22Rv1 (cell line): ENCODE data around the gene BMERB1.
"Not testable (repeated sequence)": the region's sequence is repeated elsewhere in the genome, so short reads cannot be mapped to it uniquely, and the experiment has no call there.

Experiments used
- ZFX ChIP-seq: fragments of 450-650 bp; IDR thresholded peaks from 2 replicates; pipeline ENCODE4 v1.6.1; 2017; ENCODE audit warnings: antibody characterized with exemption, borderline replicate concordance
- TF ChIP-seq, protein P1 (sequence below): fragments of 450-650 bp; IDR thresholded peaks from 2 replicates; pipeline ENCODE4 v1.5.1; 2017; ENCODE audit warnings: mild to moderate bottlenecking

GRCh38 chr16:15570666-15571065 lies 136.3 kb downstream of the BMERB1 start:
- TF ChIP-seq, protein P1, sequence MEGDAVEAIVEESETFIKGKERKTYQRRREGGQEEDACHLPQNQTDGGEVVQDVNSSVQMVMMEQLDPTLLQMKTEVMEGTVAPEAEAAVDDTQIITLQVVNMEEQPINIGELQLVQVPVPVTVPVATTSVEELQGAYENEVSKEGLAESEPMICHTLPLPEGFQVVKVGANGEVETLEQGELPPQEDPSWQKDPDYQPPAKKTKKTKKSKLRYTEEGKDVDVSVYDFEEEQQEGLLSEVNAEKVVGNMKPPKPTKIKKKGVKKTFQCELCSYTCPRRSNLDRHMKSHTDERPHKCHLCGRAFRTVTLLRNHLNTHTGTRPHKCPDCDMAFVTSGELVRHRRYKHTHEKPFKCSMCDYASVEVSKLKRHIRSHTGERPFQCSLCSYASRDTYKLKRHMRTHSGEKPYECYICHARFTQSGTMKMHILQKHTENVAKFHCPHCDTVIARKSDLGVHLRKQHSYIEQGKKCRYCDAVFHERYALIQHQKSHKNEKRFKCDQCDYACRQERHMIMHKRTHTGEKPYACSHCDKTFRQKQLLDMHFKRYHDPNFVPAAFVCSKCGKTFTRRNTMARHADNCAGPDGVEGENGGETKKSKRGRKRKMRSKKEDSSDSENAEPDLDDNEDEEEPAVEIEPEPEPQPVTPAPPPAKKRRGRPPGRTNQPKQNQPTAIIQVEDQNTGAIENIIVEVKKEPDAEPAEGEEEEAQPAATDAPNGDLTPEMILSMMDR: not testable (repeated sequence)
- TF ChIP-seq ZFX: not testable (repeated sequence)
